GM18526 (cell line): ENCODE results near the gene PLOD2.

ENCODE experiments used
- POLR2A ChIP-seq: IDR thresholded peaks from 3 replicates; pipeline ENCODE4 v1.6.1; 2011; ENCODE audit not compliant: insufficient read length; ENCODE audit errors: extremely low read depth

PLOD2 gene

DNA sequence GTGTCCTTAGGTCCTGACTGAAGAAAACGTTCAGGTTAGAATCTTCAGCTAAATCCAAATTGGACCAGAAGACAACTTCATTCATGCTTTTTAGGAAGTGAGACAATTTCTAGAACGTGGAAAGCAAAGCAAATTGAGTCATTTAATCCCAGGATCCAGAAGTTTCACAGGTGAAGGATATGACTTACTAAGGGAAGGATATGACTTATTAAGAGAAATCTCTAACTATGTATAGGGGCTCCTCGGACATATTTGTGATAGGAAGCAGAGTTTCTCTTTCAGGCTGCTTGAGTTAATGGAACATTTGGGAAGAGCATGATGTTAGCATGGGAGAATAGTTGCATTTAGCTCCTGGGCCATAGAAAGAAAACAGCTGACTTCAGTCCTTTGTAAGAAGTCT is 16.1 kb upstream of the PLOD2 start:
- TF ChIP-seq POLR2A: no peak

DNA sequence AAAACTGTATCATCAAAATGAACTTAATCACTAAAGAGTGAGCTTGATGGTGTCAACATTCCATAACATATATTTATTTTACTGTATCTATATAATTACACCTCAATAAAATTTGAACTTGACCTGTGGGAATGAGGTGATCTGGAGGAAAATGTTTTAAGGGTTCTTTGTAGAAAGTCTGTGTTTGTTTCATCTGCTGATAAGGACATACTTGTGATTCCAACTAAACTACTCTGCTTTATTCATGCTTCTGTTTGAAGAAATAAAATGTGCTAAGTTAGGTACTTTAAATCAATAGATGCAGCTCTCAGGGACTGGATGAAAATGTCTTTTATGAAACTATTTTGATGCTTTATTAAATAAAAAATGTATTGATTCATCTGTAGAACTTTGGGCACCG is 11.6 kb upstream of the PLOD2 start:
- TF ChIP-seq POLR2A: no peak

DNA sequence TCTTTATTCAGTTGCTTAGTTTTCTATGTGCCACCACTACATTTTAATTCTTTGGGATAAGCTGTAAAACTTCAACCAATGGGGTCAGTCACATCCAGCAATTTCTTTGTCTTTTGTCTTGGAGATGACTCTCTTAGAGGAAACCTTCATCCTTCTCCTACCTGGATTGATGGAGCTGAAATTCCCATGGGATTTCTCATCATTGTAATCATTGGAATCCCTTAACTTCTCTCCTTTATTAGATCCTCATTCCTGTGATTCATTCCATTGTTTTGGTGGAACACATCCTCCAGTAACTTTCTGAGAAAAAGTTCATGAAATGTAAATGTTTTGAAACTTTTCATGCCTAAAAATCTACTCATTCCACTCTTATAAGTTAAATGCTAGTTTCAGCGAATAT is 9.6 kb upstream of the PLOD2 start:
- TF ChIP-seq POLR2A: no peak

DNA sequence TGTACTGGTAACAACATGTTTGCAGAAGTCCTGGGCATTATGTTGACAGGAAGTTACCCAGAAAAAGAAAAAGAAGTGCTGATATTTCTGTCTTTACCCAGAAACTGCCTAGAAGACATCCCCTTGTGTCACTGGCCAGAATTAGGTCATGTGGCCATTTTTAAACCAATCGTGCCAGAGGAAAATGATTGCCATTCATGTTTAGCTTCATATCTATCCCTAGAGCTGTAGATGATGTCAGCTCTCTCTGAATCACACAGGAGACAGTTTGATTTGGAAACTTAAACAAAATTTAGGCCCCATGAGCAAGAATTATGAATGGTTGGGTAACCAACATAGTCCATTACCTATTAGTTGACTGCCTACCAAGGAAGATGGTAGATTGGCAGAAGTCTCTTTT is 8.9 kb upstream of the PLOD2 start:
- TF ChIP-seq POLR2A: no peak

DNA sequence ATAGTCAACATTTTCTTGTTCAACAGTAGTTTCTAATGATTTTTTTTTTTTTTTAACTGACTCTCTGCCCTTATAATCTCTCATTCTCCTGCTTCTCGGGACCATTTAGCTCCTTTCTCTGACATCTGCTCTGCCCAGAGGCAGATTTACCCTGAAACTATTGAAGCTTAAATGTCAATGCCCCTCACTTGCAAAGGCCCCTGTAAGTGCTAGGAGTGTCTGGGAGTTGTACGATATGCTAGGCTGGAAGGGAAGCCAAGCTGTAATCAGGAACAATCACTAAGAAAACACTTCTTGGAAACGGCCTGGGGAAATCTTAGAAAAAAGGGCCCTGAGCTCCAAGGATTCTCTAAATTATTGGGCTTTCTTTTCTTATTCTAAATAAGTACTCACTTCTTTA is 5.8 kb upstream of the PLOD2 start:
- TF ChIP-seq POLR2A: no peak

DNA sequence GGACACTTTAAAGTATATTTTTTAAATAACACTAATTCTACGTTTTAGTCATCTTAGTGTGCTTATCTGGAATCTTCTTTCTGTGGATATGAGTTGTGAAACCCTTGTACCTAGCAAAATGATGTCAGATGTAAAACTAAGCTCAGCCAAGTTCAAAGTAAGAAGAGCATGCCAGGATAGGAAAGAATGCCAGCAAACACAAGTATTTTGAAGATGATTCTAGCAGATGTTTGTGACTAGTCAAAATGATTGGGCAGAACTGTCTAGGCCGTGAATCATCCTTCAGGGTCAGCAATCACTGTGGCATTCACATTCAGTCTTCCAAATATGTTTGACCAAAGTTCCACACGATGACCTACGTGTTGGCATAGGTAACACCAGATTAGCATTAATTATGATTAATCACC is 5.4 kb upstream of the PLOD2 start:
- no peak for TF ChIP-seq POLR2A

DNA sequence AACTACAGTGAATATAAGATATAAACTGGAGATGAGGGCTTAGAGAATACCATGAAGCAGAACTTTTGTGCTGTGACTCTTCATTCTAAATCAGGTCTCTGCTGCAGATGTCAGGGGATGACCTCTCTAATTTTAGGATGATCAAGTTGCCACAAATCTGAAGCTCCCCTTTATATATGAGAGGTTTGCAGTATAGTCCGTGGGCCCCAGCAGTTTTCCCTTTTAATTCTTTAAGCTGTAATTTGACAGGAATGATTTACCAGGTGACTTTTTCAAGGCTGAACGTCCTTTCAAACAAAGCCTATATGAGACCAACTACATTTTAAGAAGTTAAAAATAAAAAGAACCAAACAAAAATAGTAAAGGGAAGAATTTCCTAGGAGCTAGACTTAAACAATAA is 4.9 kb upstream of the PLOD2 start:
- TF ChIP-seq POLR2A: no peak

DNA sequence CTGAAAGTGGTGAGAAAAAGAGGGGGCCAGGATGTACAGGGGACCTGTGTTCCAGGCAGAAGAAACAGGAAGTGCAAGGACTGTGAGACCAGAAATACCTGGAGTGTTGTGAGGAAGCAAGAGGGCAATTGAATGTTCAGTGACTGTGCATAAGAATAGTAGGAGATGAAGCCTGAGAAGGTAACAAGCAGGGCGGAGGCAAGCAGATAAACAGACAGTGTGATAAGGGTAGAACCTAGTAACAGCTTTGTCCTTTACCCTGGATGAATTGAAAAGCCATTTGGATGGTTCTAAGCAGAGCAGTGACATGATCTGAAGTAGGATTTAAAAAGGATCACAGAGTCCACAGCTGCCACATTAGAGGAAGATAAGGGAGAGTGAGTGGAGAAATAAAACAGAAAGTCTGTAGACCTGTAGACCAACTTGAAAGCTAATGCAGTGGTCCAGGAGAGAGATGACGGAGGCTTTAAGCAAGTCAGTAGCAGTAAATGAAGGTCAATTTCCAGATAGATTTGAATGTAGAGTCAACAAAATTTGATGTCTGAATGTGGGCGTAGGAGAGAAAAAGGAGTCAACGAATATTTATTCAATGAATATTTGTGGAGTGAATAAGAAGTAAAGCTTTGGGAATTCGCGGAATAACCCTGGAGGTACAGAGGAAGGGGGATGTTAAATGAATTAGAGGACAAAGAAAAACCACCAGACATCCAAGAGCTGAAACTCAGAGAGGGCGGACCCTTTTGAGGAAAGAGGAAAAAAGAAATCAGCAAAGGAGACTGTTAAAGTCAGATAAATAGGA is 4.2 kb upstream of the PLOD2 start:
- no peak for TF ChIP-seq POLR2A

DNA sequence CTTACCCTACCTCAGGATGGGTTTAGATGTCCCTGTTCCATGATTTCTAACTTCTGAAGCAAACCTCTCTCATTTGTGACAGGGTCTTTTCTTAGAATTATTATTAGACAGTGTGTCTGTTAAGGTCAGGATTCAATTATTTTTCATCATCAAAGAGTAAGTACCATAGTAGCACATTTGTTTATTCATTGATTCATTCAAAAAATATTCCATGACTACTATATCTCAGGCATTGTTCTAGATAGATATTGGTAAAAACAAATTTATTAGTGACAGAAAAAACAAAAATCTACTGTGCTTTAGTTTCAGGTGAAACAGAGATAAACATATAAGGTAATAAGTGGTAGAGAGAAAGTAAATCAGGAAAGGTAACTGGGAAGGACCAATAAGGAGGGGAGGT is 3.5 kb upstream of the PLOD2 start:
- TF ChIP-seq POLR2A: no peak

DNA sequence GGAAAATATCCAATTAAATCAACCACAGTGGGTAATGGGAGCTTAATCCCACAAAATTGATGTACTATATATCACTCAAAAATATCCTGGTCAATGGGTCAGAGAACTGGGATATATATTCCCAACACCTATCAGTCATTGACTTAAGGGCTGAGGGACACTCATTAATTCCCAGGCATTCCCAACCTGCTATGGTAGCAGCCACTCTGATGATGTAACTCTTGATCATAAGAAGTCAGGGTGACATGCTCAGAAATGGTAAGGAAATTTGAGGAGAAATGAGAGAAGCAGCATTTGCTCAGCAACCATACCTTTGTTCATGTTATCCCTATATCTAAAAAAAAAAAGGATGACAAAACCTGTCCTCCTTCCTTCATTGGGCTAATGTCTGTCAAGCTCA is 3.1 kb upstream of the PLOD2 start:
- TF ChIP-seq POLR2A: no peak

DNA sequence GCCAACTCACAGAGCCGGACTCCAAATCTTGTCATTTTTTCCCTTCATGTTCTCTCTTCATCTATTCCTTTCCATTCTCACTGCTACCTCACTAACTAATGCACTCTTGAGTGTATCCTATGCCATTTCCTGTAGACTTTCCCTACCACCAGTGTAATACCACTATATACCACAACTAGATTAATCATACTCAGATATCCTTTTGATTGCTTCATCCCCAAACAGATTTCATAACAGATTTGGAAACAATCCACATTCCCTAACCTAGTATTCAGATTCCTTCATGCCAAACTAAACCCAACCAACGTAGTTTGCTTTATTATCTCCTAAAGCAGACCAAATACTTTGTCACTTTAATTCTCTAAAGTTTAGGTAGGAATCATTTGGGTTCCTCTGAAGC is 2.6 kb upstream of the PLOD2 start:
- TF ChIP-seq POLR2A: no peak

DNA sequence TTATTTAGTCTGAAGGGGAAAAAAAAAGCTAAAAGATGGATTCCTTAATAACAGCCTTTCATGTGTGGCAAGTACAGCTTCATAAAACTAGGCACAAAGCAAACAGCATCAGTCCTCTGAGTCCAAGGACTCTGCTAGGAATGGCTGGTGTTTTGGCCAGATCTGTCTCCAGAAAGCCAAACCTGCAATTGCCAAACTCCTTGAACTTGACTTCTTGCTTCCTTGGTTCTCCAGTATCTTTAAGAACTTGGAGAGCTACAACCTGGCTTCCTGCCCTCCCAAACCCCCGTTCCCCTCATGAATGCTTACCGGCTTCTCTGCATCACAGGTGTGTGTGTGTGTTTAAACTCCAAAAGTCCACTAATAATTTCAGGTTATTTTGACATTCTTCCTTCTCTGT is 1.6 kb upstream of the PLOD2 start:
- TF ChIP-seq POLR2A: no peak

DNA sequence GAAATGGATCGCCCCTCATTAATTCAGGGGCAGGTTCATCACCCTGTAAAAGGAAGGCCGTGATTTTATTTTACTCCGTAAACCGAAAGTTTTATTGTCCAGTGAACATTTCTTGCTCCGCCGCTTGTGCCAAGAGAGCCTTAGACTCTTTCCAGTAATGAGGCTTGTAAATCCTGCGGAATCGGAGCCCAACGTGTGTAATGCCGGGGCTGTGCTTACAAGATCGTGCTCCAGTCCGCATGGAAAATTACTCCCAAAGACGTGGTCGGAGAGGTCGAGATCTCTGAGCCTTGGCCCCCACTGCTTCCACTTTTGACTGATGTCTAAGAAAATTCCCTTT is 649 bp upstream of the PLOD2 start:
- no peak for TF ChIP-seq POLR2A

DNA sequence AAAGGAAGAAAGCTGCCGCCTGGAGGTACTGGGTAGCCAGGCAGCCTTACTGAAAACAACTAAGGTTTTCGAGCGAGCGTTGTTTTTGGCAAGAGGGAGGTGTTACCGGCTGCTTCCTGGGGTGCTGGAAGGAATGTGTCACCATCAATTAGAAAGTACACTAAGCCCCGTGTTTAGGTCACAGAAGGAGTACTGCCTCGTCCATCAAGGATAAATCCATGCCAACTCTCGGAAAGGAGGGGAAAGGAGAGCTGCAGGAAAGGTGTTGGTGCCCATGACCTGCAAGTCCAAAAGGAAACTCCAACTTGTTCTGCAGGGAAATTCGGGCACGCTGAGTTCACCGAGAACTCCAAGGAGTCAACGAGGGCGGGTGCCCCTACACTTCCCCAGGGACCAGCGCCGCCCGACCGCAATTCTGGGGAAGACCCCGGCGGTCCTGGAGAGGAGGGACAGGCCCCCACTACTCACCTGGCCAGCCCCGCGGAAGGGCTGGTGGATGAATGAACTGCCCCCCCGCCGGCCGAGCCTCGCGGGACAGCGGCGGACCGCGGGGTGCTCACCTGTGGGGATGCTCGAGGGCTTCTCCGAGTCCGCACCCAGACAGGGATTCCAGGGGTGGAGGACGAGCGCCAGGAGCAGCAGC is 542 bp downstream of the PLOD2 start:
- no peak for TF ChIP-seq POLR2A

DNA sequence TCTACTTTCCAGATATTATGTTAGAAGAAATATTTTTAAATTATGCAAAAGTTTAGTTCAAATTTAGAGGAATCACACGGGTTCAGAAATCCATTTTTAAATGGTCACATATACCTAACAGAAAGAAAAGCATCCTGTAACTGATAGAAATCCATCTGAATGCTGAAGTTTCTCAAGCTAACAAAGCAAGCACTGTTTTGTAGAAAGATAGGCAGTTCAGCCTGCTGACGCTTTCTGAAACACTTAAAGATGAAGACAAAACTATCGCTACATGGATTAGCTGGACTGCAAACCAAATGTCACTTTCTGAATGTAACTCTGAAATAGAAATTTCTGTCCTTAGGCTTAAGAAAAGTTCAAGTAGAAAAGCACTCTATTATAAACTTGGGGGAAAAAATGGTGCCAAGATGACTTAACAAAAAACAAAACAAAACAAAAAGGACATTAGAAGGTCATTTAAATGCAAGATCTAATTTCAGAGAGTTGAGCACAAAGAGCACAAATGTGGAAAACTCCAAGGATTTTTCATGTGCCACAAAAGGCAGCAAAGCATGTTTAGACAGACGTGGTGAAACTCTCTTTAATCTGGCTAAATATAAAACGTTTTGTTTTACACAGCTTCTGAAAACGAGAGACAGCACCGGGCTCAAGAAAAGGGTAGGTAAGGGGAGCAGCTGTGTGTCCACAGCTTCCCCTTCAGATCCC is 1.2 kb downstream of the PLOD2 start:
- no peak for TF ChIP-seq POLR2A

DNA sequence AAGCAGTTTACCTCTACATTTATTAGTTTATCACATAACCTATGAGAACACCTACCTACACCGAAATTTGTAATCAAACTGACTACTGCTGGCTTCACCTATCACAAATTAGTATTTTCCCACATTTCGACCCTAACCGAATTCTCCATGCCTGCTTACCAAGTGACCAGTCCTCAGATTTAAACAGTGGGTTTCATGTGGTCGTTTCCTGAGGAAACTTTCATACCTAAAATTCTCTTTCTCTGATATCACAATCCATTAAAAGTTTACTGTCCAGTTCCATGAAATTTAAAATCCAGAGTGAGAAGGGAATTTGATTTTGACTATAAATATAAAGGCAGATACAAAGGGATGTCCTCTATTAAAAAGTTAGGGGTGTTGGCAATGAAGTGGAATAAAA is 1.9 kb downstream of the PLOD2 start:
- TF ChIP-seq POLR2A: no peak
